ENCODE results near the gene MS4A14. TPM values are rescaled to one million over a fixed set of nuclear protein-coding genes. Genes with fewer than 3 reads are reported as not detected.

Gene MS4A14
- total RNA-seq, 4 donors from 2014 or later, result 1.7 to 32.3 (median 13.0) TPM

GRCh38 chr11:60457576-60457975 is 61.3 kb downstream of the MS4A14 start:
- TF ChIP-seq, protein P1, sequence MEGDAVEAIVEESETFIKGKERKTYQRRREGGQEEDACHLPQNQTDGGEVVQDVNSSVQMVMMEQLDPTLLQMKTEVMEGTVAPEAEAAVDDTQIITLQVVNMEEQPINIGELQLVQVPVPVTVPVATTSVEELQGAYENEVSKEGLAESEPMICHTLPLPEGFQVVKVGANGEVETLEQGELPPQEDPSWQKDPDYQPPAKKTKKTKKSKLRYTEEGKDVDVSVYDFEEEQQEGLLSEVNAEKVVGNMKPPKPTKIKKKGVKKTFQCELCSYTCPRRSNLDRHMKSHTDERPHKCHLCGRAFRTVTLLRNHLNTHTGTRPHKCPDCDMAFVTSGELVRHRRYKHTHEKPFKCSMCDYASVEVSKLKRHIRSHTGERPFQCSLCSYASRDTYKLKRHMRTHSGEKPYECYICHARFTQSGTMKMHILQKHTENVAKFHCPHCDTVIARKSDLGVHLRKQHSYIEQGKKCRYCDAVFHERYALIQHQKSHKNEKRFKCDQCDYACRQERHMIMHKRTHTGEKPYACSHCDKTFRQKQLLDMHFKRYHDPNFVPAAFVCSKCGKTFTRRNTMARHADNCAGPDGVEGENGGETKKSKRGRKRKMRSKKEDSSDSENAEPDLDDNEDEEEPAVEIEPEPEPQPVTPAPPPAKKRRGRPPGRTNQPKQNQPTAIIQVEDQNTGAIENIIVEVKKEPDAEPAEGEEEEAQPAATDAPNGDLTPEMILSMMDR (IDR thresholded peaks at IDR 0.05; ENCODE audit: low read depth), result no peak

- TF ChIP-seq, protein P1 (IDR thresholded peaks at IDR 0.05; ENCODE audit: low read depth), result no peak
These were observed 63.1 kb downstream of the MS4A14 start for GRCh38 chr11:60459345-60459744.

Other genes starting within 250 kb of the MS4A14 start
- gene MS4A6A, start 213.4 kb upstream of the MS4A14 start, total RNA-seq, result 100 to 1,000 TPM in 3 of 4 donors, 10 to 100 TPM in 1; 99.1 to 515 (median 268) TPM
- 10 to 100 TPM in 1 of 4 donors, 1 to 10 TPM in 3; 4.1 to 20.9 (median 6.1) TPM for gene MS4A4E, start 153.3 kb upstream of the MS4A14 start, total RNA-seq
- gene MS4A4A, start 115.8 kb upstream of the MS4A14 start, total RNA-seq, result 100 to 1,000 TPM in 3 of 4 donors, 10 to 100 TPM in 1; 46.7 to 372 (median 159) TPM
- 100 to 1,000 TPM in 1 of 4 donors, 1 to 10 TPM in 3; 2.1 to 144 (median 3.4) TPM for gene MS4A6E, start 69.2 kb upstream of the MS4A14 start, total RNA-seq
- 100 to 1,000 TPM in 3 of 4 donors, 10 to 100 TPM in 1; 47.3 to 458 (median 133) TPM for gene MS4A7, start 17.9 kb upstream of the MS4A14 start, total RNA-seq
- gene MS4A5, start 33.1 kb downstream of the MS4A14 start, total RNA-seq, result not detected
- 1 to 10 TPM in 1 of 4 donors, under 1 TPM in 2, not detected in 1; 0.17 to 2.4 (median 0.33) TPM for gene MS4A1, start 59.4 kb downstream of the MS4A14 start, total RNA-seq
- not detected for gene MS4A12, start 96.3 kb downstream of the MS4A14 start, total RNA-seq
- not detected for gene MS4A13, start 118.9 kb downstream of the MS4A14 start, total RNA-seq

Data from subcutaneous adipose tissue (tissue), 4 donors.